GM23338 (cell line): ENCODE results near the gene CACHD1. TPM values are rescaled to one million over a fixed set of nuclear protein-coding genes. Genes with fewer than 3 reads are reported as not detected.

Experiments
- ATAC-seq: fragments of 200-7000 bp; cut with Tn5 transposase; 3 replicates; pipeline ENCODE4 v1.9.1; 2020
- DNase-seq: peaks from one replicate; pipeline ENCODE4 v3.0.0-alpha.2; 2015; ENCODE audit warnings: low spot score
- H2AFZ ChIP-seq: fragments of 200-600 bp; sonication (generic); 2 replicates; pipeline ENCODE4 v1.8.0; 2016; ENCODE audit warnings: antibody characterized with exemption, mild to moderate bottlenecking, moderate library complexity
- H3F3A ChIP-seq: fragments of 200-600 bp; sonication (generic); replicated peaks from 2 replicates; pipeline ENCODE4 v1.8.0; 2017; ENCODE audit warnings: antibody characterized with exemption, mixed run types, low read depth
- H3K27ac ChIP-seq: fragments of 200-600 bp; sonication (generic); 2 replicates; pipeline ENCODE4 v1.6.1; 2016; ENCODE audit warnings: low read depth
- H3K27me3 ChIP-seq: fragments of 200-600 bp; sonication (generic); 2 replicates; pipeline ENCODE4 v1.8.0; 2016; ENCODE audit warnings: mild to moderate bottlenecking, mixed run types, moderate library complexity; ENCODE audit not compliant: insufficient read depth
- H3K36me3 ChIP-seq: fragments of 200-600 bp; sonication (generic); 2 replicates; pipeline ENCODE4 v1.8.0; 2016; ENCODE audit warnings: mild to moderate bottlenecking; ENCODE audit not compliant: insufficient read depth
- H3K4me1 ChIP-seq: fragments of 200-600 bp; sonication (generic); 2 replicates; pipeline ENCODE4 v1.8.0; 2016; ENCODE audit warnings: mild to moderate bottlenecking, moderate library complexity; ENCODE audit not compliant: insufficient read depth
- H3K4me2 ChIP-seq: fragments of 200-600 bp; sonication (generic); 2 replicates; pipeline ENCODE4 v1.7.1; 2017; ENCODE audit warnings: mixed run types
- H3K4me3 ChIP-seq: fragments of 200-600 bp; sonication (generic); 2 replicates; pipeline ENCODE4 v1.6.1; 2016; ENCODE audit warnings: mixed run types
- H3K79me2 ChIP-seq: fragments of 200-600 bp; sonication (generic); replicated peaks from 2 replicates; pipeline ENCODE4 v1.8.0; 2017; ENCODE audit warnings: mild to moderate bottlenecking; ENCODE audit not compliant: insufficient read depth
- H3K9me2 ChIP-seq: fragments of 200-600 bp; sonication (generic); 2 replicates; pipeline ENCODE4 v1.8.0; 2017; ENCODE audit not compliant: insufficient read depth
- H4K20me1 ChIP-seq: fragments of 200-600 bp; sonication (generic); replicated peaks from 2 replicates; pipeline ENCODE4 v1.8.0; 2017; ENCODE audit warnings: mild to moderate bottlenecking; ENCODE audit not compliant: insufficient read depth
- H3K27ac Mint-ChIP-seq: 2 replicates; pipeline ENCODE4 v1.8.0; 2020; ENCODE audit warnings: inconsistent platforms, mild to moderate bottlenecking, moderate library complexity, mixed read lengths
- H3K27me3 Mint-ChIP-seq: 3 replicates; pipeline ENCODE4 v1.8.0; 2022; ENCODE audit warnings: low read depth, mild to moderate bottlenecking, moderate library complexity, mixed read lengths, inconsistent platforms; ENCODE audit not compliant: insufficient read depth, poor library complexity
- H3K36me3 Mint-ChIP-seq: 3 replicates; pipeline ENCODE4 v1.8.0; 2021; ENCODE audit warnings: low read depth, mild to moderate bottlenecking, inconsistent platforms, moderate library complexity, mixed read lengths
- H3K4me1 Mint-ChIP-seq: 3 replicates; pipeline ENCODE4 v1.8.0; 2020; ENCODE audit warnings: mild to moderate bottlenecking, inconsistent platforms, mixed read lengths
- H3K4me3 Mint-ChIP-seq: 3 replicates; pipeline ENCODE4 v1.8.0; 2021; ENCODE audit warnings: moderate library complexity, mild to moderate bottlenecking, inconsistent platforms, mixed read lengths
- H3K9me3 Mint-ChIP-seq: 3 replicates; pipeline ENCODE4 v1.8.0; 2020; ENCODE audit warnings: moderate library complexity, mild to moderate bottlenecking, inconsistent platforms, mixed read lengths
- EZH2 ChIP-seq: fragments of 200-600 bp; sonication (generic); IDR thresholded peaks from one replicate; pipeline ENCODE4 v1.8.0; 2017; ENCODE audit warnings: antibody characterized with exemption, mild to moderate bottlenecking, low read depth; ENCODE audit not compliant: unreplicated experiment
- EZH2phosphoT487 ChIP-seq: fragments of 200-600 bp; sonication (generic); IDR thresholded peaks from one replicate; pipeline ENCODE4 v1.8.1; 2018; ENCODE audit warnings: antibody characterized with exemption; ENCODE audit not compliant: unreplicated experiment
- JUNB ChIP-seq: IDR thresholded peaks from one replicate; pipeline ENCODE4 v1.6.1; 2016; ENCODE audit warnings: antibody characterized with exemption; ENCODE audit not compliant: unreplicated experiment
- POLR2AphosphoS5 ChIP-seq: IDR thresholded peaks from 2 replicates; pipeline ENCODE4 v1.6.1; 2016; ENCODE audit warnings: antibody characterized with exemption, low read depth
- ZNF114 ChIP-seq: fragments of 250-450 bp; sonication (Bioruptor Pico); IDR thresholded peaks from 2 replicates; pipeline ENCODE4 v1.5.0; 2020; ENCODE audit warnings: mild to moderate bottlenecking, moderate library complexity
- polyA plus RNA-seq: library from polyadenylated mRNA; unstranded; fragments of >200 nt; fragmentation: Nextera tagmentation; extraction: Ambion mirVana; gene quantifications from 2 replicates; pipeline ENCODE4 v1.2.1, GENCODE V29; 2016
- total RNA-seq: library from RNA; depleted of rRNA; stranded (reverse); fragments of >200 nt; shearing (Covaris generic); gene quantifications from 2 replicates; pipeline ENCODE4 v1.2.3, GENCODE V29; 2014
- TF ChIP-seq, protein P1 (sequence below), 2 experiments: fragments of 200-600 bp in 1 of 2; sonication (generic) in 1 of 2; conservative IDR thresholded peaks; 2 replicates each; pipeline versions ENCODE4 v1.5.1 to v1.6.1; 2016 to 2017; ENCODE audit warnings: antibody characterized with exemption in 2 of 2, low read depth in 2 of 2, mild to moderate bottlenecking in 2 of 2, moderate library complexity in 1 of 2
- TF ChIP-seq, protein P2 (sequence below): IDR thresholded peaks from 2 replicates; pipeline ENCODE4 v1.6.1; 2016; ENCODE audit warnings: antibody characterized with exemption

The CACHD1 gene
- total and polyA plus RNA-seq, 2 experiments from 2014 or later, result 12.6 to 43.7 TPM

DNA sequence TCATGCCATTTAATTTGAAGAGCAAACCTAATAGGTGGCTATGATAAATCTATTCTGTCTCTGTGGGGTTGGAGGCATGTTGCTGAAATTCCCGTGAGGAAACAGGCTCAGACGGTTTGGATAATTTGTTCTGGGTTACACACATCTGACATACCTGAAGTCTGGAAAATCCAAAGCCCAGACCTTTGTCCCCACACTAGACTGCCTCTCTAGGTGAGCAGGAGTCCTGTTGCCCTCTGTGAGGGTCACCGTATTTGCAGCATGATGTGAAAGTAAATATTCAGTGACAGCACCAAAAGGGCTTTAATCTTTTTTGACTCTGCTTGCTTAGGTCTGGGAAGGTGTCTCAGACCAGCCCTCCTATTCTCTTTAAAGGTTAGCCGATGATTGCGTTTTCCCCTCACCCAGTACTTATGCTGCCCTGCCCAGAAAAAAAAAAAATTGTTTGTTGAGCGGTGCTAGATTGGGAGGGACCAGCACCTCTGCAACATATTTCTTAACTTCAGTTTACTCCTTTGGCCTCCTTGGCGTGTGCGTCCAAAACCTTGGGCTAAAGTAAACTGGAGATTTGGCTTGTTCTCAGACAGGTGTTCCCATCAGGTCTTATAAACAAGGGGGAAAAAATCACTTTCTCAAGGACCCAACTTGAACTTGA is 67.0 kb downstream of the CACHD1 start (continued):
- no peak for TF ChIP-seq ZNF114
- no peak for TF ChIP-seq EZH2
- no peak for TF ChIP-seq EZH2phosphoT487
- TF ChIP-seq POLR2AphosphoS5, result no peak

DNA sequence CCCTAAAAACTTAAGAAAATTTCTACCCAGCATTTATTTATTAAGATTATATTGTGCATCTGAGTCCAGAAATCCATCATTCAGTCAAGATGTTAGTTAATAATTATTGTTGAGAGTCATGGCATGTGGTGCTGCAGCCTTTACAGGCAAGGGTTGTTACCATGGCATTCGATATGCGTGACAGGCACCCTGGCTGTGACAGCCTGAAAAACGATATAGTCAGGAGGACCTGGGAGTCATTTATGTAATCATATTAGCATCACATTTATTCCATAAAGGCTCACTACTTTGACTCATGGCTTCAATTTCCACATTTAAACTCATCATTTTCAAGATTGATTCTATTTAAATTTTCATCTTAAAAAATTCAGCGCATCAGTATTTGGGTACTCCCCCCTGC is 68.0 kb downstream of the CACHD1 start:
- H3K4me3 Mint-ChIP-seq, result no peak overlapping the region
- Histone ChIP-seq H3K36me3 (no peaks in the 10 kb centered on the region), H3K79me2 (peaks cover 100% of the 10 kb centered on the region), H3K4me1 (peaks cover 55% of the 10 kb centered on the region), H2AFZ (no peak overlapping the region), H3K9me2 (no peaks in the 10 kb centered on the region), H4K20me1 (peaks cover 24% of the 10 kb centered on the region), H3K27ac (no peak overlapping the region), H3F3A (0 out of 2 replicates have a peak, but pooled peaks cover 5% of the 10 kb centered on the region), H3K27me3 (no peaks in the 10 kb centered on the region), H3K4me2 (no peak overlapping the region), H3K4me3 (no peak overlapping the region)
- H3K27me3 Mint-ChIP-seq, result no peaks in the 10 kb centered on the region
- ATAC-seq (no peak), DNase-seq (no peak)
- no peak overlapping the region for H3K27ac Mint-ChIP-seq
- peaks cover 14% of the 10 kb centered on the region for H3K36me3 Mint-ChIP-seq
- peaks cover 69% of the 10 kb centered on the region for H3K4me1 Mint-ChIP-seq
- TF ChIP-seq, protein P1, sequence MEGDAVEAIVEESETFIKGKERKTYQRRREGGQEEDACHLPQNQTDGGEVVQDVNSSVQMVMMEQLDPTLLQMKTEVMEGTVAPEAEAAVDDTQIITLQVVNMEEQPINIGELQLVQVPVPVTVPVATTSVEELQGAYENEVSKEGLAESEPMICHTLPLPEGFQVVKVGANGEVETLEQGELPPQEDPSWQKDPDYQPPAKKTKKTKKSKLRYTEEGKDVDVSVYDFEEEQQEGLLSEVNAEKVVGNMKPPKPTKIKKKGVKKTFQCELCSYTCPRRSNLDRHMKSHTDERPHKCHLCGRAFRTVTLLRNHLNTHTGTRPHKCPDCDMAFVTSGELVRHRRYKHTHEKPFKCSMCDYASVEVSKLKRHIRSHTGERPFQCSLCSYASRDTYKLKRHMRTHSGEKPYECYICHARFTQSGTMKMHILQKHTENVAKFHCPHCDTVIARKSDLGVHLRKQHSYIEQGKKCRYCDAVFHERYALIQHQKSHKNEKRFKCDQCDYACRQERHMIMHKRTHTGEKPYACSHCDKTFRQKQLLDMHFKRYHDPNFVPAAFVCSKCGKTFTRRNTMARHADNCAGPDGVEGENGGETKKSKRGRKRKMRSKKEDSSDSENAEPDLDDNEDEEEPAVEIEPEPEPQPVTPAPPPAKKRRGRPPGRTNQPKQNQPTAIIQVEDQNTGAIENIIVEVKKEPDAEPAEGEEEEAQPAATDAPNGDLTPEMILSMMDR (conservative IDR thresholded peaks at IDR 0.05; ENCODE audit: low read depth in 2 of 2), result no peak
- no peaks in the 10 kb centered on the region for H3K9me3 Mint-ChIP-seq

DNA sequence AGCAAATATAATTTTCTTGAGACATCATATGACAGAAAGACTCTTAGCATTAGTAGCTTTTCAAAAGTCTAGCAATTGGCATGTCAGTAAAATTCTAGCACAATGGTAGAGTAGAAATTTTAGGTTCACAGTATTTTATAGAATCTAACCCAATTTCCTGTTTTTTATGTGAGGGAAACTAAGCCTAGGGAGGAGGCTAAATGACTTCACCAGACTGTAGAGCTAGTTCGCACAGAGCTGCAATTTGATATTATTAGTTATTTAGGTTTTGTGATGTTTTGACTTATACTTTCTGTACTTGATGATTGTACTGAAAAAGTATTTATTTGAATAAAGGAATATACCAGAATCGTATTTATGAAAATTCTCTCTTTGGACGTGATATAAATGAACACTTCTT is 68.5 kb downstream of the CACHD1 start:
- Mint-ChIP-seq H3K27me3 (no peaks in the 10 kb centered on the region), H3K27ac (no peak overlapping the region), H3K4me1 (peaks cover 69% of the 10 kb centered on the region), H3K36me3 (peaks cover 14% of the 10 kb centered on the region), H3K4me3 (no peak overlapping the region), H3K9me3 (no peaks in the 10 kb centered on the region)
- Histone ChIP-seq H3K4me1 (peaks cover 55% of the 10 kb centered on the region), H3K27me3 (no peaks in the 10 kb centered on the region), H3K4me3 (no peak overlapping the region), H3K9me2 (no peaks in the 10 kb centered on the region), H3K27ac (no peak overlapping the region), H3K4me2 (no peak overlapping the region; the same call in 1 of the 2 replicates), H2AFZ (no peak overlapping the region), H4K20me1 (peaks cover 24% of the 10 kb centered on the region), H3K79me2 (peaks cover 100% of the 10 kb centered on the region), H3F3A (0 out of 2 replicates have a peak, but pooled peaks cover 5% of the 10 kb centered on the region), H3K36me3 (no peaks in the 10 kb centered on the region)
- DNase-seq (no peak), ATAC-seq (no peak)
- TF ChIP-seq, protein P1 (conservative IDR thresholded peaks at IDR 0.05; ENCODE audit: low read depth in 2 of 2), result no peak
- no peak for TF ChIP-seq ZNF114
- TF ChIP-seq EZH2phosphoT487, result no peak
- TF ChIP-seq JUNB, result no peak
- TF ChIP-seq, protein P2, sequence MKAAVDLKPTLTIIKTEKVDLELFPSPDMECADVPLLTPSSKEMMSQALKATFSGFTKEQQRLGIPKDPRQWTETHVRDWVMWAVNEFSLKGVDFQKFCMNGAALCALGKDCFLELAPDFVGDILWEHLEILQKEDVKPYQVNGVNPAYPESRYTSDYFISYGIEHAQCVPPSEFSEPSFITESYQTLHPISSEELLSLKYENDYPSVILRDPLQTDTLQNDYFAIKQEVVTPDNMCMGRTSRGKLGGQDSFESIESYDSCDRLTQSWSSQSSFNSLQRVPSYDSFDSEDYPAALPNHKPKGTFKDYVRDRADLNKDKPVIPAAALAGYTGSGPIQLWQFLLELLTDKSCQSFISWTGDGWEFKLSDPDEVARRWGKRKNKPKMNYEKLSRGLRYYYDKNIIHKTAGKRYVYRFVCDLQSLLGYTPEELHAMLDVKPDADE, result no peak
- no peak for TF ChIP-seq POLR2AphosphoS5
